GM18858 (cell line): ENCODE measurements around the gene DDX50.

Source experiments
- ATAC-seq: cut with Tn5 transposase; IDR thresholded peaks from one replicate; pipeline ENCODE4 v1.9.1; 2021; ENCODE audit not compliant: unreplicated experiment

DDX50 gene

DNA sequence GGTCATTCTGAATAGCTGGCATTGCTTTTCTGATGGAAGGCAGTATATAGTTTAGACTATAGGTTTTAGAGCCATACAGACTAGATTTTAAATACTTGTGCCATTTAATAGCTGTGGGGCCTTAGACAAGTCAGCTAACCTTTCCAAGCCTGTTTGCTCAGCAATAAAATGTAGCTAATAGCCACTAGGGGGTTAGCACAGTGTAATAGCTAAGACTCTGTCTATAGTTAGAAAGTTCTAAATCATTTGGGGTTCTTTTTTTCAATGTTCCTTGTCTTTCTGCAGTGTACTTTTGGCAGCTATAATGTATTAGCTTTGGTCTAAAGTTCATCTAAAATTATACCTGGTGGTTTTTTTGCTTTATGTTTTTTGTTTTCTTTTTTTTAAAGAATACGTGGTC, 80.0 kb downstream of the DDX50 start:
- no peak for ATAC-seq

DNA sequence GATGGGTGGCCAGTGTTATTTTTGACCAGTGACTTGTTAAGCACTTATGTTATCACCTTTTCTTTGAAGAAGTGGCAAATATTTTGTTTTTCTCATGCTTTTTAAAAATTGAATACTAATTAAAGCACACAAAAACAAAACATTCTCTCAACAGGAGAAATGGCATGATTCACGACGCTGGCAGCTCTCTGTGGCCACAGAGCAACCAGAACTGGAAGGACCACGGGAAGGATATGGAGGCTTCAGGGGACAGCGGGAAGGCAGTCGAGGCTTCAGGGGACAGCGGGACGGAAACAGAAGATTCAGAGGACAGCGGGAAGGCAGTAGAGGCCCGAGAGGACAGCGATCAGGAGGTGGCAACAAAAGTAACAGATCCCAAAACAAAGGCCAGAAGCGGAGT, 81.3 kb downstream of the DDX50 start:
- ATAC-seq, result no peak

DNA sequence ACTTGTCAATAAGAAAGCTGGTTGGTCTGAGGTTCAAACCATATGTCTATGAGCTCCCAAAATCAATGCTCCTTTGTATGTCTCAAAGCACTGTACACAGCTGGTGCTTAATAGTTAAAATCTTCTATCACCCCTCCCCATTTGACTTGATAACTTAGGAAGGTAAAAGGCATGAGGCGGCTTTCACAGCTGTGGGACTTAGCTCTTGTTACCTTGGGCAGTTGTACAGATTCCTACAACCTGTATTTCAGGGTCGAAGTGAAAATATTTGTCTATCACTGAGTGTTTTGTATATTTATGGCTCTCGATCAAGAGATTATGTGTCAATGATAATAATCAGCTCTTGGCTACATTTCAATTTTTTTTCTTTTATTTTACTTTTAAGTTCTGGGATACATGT, 86.5 kb downstream of the DDX50 start:
- ATAC-seq, result no peak

DNA sequence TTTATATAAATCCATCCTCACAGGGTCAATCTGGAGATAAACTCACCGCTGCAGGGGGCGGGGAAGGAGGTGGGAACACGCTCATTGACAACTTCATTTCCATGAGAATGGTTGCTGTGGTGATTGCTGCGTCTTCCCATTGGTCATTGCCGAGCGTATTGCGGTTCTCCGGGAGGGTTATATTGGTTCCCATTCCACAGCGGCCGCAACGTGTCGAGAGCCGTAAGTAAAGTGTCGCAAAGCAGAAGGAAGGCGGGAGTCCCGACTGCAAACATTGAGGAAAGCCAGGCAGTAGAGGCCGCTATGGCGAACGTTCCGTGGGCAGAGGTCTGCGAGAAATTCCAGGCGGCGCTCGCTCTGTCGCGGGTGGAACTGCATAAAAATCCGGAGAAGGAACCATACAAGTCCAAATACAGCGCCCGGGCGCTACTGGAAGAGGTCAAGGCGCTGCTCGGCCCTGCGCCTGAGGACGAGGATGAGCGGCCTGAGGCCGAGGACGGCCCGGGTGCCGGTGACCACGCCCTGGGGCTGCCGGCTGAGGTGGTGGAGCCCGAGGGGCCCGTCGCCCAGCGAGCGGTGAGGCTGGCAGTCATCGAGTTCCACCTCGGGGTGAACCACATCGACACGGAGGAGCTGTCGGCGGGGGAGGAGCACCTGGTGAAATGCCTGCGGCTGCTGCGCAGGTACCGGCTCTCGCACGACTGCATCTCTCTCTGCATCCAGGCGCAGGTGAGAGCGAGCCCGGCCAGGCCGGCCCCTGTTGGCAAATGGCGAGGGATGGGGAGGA, 87.6 kb downstream of the DDX50 start, which contains the start of gene KIFBP:
KIFBP (plus strand) TSS at position 274 of the 787 bp plus-strand sequence; CDS start at position 304, 30 bp downstream.
- peak; percentile 75 for ATAC-seq

DNA sequence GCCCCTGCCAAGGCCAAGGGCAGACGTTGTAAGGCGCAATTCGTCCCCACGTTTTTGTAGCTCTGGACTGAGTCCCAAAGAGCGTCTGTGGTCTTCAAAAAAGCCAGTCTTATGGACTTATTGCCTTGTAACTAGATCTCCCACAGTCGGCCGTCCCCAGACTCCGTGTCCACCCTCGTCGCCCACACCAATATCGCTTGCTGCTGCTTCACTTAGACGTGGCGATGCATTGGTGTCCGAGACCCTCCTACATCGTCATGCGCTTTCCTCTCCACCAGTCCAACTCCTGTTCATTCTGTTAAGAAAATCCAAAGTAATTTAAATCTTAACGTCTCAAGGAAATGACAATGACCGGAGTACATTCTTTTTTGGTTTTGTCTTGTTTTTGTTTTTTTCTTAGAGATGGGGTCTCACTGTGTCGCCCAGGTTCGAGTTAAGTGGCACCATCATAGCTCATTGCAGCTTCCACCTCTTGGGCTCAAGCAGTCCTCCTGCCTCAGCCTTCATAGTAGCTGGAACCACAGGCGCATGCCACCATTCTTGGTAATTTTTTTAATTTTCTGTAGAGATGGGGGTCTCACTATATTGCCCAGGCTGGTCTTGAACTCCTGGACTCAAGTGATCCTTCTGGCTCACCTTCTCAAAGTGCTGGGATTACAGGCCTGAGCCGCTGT, 88.3 kb downstream of the DDX50 start:
- no peak for ATAC-seq

DNA sequence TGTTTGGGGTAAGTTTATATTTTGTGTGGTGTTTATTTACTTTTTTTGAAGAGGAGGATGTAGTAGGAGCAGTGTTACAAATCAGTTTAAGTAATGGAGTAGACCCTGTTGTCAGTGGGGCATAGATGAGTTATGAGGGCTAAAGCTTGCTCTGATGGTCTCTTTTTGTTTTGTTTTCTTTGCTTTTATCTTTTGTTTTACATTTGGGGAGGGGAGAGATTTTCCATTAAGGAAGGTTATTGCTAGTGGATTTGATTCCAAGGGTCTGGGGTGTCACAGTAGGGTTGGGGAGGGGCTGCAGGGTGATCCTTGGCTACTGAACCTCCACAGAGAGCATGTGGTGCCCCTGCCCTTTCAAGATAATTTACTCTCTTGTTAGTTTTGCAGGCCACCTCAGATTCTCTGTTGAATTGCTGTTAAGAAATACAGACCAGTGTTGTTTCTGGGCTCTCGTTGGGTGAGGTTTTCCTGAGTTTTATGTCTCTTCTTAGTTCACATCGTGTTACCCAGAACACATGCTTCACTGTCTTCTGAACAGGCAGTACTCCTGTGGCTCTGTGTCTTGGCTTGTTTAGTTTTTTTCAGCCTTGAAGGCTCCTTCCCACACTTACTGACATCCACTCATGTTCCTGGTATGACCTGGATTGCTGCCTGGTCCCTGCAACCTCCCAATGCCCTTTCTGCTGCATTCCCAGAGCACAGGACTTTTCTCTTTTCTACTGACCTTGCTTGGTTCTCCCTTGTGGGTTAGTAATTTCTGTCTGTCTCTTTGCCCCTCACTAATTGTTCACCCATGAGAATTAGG, 91.7 kb downstream of the DDX50 start:
- ATAC-seq, result no peak
